ENCODE data around the gene HLA-DQA2.
"Not testable (repeated sequence)": the region's sequence is repeated elsewhere in the genome, so short reads cannot be mapped to it uniquely, and the experiment has no call there.

Gene HLA-DQA2

DNA sequence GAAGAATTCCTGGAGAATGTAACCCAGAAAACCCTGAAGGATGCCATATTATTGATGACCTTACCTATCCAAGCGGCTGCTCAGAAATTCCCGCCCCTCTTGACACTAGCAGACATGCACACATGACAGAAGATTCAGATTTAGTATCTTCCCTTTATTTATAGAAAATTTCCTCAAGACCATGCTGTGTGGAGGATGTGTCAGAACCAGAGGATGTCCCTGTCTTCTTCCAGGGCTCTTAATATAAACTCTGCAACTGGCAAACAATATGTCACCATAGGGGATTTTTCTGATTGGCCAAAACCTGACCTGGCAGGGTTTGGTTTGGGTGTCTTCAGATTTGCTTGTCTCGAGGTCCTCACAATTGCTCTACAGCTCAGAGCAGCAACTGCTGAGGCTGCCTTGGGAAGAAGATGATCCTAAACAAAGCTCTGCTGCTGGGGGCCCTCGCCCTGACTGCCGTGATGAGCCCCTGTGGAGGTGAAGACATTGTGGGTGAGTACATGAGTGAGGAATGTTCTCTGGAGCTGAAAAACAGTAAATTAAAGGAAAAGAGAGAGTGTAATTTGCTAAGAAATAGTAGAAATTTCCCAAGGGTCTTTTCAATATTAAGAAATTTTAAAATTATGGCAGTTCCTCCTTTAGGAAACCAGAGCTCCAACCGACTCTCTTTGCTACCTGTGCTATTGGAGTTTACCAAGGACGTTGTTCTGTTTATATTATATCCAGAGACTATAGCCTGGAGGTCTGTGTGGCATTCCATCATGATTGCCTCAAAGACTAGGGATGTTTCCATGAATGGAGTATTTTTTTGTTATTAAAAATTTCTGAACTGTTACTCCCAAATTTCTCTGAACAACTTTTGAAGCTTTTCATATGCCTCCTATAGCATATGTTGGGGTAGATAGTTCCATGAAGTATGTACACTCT lies at the start of gene HLA-DQA2:
Gene HLA-DQA2, plus strand, starts transcription at position 361 of the 930 bp plus-strand sequence. Its CDS starts 53 bp downstream, at position 414.
- no peak for TF ChIP-seq CTCF (IDR thresholded peaks at IDR 0.05; ENCODE audit: insufficient read depth, low read depth, low read length, missing control alignments)
- no peak within 1 kb of the TSS for H3K4me3 ChIP-seq (ENCODE audit: low read depth, low read length)

GRCh38 chr6:32692019-32692418 lies 49.2 kb upstream of the HLA-DQA2 start:
- peak; percentile 80 for DNase-seq (ENCODE audit: low read depth)
- no peak overlapping the region for H3K4me3 ChIP-seq (ENCODE audit: low read depth, low read length)

More for the DNA sequence above, at the start of gene HLA-DQA2:
- DNase-seq (ENCODE audit: low read depth), result no peak

GRCh38 chr6:32697031-32697430 lies 44.2 kb upstream of the HLA-DQA2 start:
- no peak for DNase-seq (ENCODE audit: low read depth)
- H3K4me3 ChIP-seq (ENCODE audit: low read depth, low read length), result no peak overlapping the region
- TF ChIP-seq CTCF (IDR thresholded peaks at IDR 0.05; ENCODE audit: insufficient read depth, low read depth, low read length, missing control alignments), result no peak

More at GRCh38 chr6:32692019-32692418, 49.2 kb upstream of the HLA-DQA2 start:
- TF ChIP-seq CTCF (IDR thresholded peaks at IDR 0.05; ENCODE audit: insufficient read depth, low read depth, low read length, missing control alignments), result peak; percentile 69

GRCh38 chr6:32700391-32701040 lies 40.7 kb upstream of the HLA-DQA2 start:
- H3K4me3 ChIP-seq (ENCODE audit: low read depth, low read length), result no peak overlapping the region
- DNase-seq (ENCODE audit: low read depth), result peak; percentile 72
- peak; percentile 70 for TF ChIP-seq CTCF (IDR thresholded peaks at IDR 0.05; ENCODE audit: insufficient read depth, low read depth, low read length, missing control alignments)

GRCh38 chr6:32703347-32703746 lies 37.8 kb upstream of the HLA-DQA2 start:
- no peak for TF ChIP-seq CTCF (IDR thresholded peaks at IDR 0.05; ENCODE audit: insufficient read depth, low read depth, low read length, missing control alignments)
- H3K4me3 ChIP-seq (ENCODE audit: low read depth, low read length), result no peak overlapping the region
- DNase-seq (ENCODE audit: low read depth), result peak; percentile 13

DNA sequence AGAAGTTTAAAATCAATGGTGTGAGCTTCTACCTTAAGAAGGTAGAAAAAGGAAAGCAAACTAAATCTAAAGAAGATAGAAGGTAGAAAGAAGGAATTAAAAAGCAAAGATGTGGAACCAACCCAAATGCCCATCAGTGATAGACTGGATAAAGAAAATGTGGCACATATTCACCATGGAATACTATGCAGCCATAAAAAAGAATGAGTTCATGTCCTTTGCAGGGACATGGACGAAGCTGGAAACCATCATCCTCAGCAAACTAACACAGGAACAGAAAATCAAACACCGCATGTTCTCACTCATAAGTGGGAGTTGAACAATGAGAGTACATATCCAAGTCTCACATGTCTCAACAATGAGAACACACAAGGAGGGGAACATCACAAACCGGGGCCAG lies 36.0 kb upstream of the HLA-DQA2 start:
- H3K4me3 ChIP-seq (ENCODE audit: low read depth, low read length); DNase-seq (ENCODE audit: low read depth): not testable (repeated sequence)

DNA sequence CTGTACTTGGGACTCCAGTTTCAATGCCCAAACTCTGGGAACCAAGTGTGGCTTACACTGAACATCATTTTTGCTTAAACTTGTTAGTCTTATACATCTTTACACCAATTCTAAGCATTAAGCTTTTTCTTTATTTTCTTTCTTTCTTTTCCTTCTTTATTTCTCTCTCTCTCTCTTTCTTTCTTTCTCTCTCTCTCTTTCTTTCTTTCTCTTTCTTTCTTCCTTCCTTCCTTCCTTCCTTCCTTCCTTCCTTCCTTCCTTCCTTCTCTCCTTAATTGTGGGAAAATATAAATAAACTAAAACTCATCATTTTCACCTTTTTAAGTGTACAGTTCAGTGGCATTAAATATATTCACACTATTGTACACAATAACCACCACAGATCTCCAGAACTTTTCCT lies 31.6 kb upstream of the HLA-DQA2 start:
- H3K4me3 ChIP-seq (ENCODE audit: low read depth, low read length), result no peak overlapping the region
- no peak for DNase-seq (ENCODE audit: low read depth)
- TF ChIP-seq CTCF (IDR thresholded peaks at IDR 0.05; ENCODE audit: insufficient read depth, low read depth, low read length, missing control alignments), result no peak

Measured in GM12865 (cell line).